GM21576 (cell line): Measurements from ENCODE around the gene DEPDC5.
"Not testable (repeated sequence)": the region's sequence is repeated elsewhere in the genome, so short reads cannot be mapped to it uniquely, and the experiment has no call there.

Experiments used
- ATAC-seq: cut with Tn5 transposase; IDR thresholded peaks from one replicate; pipeline ENCODE4 v1.9.1; 2021; ENCODE audit warnings: mild to moderate bottlenecking, moderate library complexity; ENCODE audit not compliant: unreplicated experiment

The DEPDC5 gene

DNA sequence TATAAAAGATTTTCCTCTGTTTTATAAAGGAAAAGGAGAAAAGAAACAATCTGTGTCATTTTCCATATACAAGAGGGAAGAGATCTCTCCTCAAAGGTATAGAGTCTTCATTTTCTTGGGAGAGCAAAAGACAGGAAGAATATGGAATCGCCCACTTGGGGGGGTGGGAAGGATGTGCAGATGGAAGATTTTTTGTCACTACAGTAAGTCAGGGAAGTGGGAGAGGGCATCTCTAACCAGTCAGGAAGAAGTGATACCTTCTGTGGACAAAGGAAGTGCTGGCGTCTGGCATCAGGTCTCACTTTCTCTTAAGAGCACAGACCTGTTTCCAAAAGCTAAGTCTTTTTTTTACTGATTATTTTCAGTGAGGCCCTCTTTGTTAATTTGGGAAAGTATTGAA lies 5.3 kb upstream of the DEPDC5 start:
- no peak for ATAC-seq

DNA sequence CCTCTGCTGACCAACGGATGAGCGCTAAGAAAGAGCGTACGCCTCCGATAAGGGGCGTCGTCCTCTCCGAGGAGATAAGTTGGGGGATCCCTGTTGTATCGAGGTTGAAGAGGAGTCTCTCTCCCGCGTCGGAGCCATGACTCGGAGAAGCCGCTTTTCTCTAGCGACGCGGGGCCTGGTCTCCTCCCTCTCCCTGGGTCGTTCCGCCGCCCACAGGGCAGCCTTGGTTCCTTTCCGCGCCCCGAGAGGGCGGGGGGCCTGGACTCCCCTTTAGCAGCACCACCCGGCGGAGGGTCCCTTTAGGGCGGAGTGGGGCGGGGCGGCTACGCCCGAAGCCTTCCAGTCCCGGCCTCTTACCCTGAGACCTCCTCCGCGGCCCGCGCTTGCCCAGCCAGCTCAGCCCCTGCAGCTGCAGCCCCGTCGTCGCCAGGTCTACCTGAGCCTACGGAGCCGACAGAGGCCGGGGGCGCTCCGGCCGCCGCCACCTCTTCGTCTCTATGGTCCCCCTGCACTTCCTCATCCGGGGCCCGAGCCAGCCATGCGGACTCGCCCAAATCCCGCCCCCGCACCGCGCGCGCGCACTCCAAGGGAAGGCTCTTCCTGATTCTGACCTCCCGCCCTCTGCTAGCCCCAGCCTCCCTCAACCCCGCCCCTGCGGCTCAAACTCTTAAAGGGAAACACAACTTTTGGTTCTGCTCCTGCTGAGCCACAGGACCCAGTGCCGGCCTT lies 4.0 kb upstream of the DEPDC5 start, which contains the start of gene PRR14L:
PRR14L (minus strand) TSS at position 497 of the 729 bp plus-strand sequence. CDS start 11,272 bp downstream, outside the sequence.
- ATAC-seq = peak; percentile 54

DNA sequence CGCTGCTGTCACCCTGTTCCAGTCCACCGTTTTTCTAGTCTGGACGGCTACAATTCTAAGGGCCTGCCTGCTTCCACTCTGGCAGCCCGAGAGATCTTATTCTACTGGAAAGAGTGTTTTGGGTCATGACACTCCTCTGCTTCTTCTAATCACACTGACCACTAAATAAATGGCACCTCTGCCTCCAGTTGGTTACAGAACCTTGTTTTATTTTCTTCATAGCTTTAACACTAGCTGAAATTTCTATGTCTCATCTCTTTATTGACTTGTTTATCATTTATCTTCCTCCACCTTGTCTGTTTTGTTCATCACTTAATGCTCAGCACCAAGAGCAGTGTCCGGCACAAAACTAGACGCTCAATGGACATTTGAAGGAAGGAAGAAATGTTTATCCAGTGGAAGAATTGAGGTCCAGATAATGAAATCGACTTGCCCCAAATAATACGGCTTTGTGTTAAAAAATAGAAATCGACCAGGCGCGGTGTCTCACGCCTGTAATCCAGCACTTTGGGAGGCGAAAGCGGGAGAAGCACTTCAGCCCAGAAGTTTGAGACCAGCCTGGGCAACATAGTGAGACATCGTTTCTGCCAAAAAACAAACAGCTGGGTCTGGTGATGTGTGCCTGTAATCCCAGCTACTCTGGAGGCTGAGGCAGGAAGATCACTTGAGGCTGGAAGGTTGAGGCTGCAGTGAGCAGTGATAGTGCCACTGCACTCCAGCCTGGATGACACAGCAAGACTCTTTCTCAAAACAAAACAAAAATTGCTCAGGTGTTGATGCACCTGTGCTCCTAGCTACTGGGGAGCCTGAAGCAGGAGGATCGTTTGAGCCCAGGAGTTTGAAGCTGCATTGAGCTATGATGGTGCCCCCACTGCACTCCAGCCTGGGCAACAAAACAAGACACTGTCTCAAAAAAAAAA lies 3.2 kb upstream of the DEPDC5 start:
- ATAC-seq = no peak

DNA sequence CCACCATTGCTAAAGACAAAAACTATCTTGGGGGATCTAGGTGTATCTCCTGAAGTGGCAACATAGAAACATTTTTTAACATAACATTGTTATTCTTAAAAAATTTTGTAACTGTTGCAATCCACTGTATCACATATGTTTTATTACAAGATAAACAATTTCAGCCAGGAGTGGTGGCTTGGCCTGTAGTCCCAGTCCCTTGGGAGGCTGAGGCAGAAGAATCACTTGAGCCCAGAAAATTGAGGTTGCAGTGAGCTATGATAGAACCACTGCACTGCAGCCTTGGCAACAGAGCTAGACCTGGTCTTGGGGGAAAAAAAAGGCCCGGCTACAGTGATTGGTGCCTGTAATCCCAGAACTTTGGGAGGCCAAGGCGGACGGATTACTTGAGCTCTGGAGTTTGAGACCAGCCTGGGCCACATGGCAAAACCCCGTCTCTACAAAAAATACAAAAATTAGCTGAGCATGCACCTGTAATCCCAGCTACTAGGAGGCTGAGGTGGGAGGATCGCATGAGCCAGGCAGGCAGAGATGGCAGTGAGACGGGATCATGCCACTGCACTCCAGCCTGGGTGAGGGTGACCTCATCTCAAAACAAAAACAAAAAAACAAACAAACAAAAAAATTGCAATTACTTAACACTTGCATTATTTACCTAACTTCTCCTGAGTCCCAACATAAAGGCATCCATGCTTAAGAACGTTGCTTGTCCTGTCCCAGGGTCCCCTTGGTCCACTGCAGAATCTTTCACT lies 1.5 kb upstream of the DEPDC5 start:
- ATAC-seq = no peak

DNA sequence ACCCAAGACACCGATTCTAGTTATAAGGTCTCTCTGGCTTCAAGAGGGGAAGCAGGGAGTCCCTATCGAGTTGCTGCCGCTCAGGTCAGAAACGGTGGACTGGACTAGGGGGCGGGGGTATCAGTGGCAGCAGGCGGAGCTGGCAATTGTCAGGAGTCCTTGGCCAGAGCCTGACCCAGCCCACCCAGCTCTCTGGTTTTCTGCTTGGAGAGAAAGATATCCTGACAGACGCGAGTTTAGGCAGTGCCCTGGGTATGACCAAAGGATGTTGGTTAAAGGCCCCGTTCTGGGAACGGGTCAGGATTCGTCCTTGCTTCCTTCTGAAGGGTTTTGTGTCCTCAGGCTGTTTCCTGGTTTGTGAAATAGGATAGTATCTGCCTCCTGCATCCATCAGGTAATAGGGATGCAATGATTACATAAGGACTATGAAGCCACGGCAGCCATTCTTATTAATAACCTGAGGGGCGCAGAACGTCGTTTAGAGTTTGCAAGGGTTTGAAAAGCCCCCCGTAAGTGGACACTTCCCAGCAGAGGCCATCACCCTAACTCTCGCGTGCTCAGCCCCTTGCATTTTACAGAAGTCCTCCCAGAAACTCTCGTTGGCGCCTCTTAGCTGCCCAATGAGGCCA lies 700 bp upstream of the DEPDC5 start:
- ATAC-seq = peak; percentile 1

DNA sequence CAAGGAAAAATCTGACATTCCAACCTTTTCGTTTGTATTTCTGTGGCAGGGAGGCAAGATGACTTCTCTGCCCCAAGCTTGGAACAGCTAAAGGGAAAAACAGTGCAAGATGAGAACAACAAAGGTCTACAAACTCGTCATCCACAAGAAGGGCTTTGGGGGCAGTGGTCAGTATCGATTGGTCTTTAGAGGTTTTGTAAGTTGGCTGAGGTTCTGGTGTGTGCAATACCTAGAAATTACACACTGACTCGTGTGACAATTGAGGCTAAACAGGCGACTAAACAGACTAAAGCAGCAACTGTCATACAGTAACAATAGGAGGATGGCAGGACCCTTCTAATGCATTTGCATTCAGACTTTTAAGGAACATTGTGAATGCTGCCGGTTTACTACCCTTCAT lies 994 bp downstream of the DEPDC5 start:
- ATAC-seq = no peak

DNA sequence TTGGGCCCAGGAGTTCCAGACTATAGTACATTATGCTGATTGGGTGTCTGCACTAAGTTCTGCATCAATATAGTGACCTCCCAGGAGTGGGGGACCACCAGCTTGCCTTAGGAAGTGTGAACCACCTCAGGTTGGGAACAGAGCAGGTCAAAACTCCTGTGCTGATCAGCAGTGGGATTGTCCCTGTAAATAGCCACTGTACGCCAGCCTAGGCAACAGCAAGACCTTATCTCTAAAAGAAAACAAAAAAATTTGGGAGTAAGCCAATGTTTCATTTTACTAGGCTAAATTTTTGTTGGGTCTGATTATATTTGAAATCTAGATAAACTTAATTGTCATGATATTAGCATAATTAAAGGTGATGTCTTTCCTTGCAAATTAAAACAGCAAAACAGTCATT lies 3.4 kb downstream of the DEPDC5 start:
- ATAC-seq = no peak

DNA sequence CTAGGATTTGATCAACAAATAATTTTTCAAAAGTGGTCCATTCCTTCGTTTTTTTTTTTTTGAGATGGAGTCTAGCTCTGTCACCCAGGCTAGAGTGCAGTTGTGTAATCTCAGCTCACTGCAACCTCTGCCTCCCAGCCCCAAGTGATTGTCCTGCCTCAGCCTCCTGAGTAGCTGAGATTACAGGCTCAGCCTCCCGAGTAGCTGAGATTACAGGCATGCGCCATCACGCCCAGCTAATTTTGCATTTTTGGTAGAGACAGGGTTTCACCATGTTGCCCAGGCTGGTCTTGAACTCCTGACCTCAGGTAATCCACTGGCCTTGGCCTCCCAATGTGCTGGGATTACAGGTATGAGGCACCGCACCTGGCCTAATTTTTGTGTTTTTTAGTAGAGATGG lies 5.0 kb downstream of the DEPDC5 start:
- ATAC-seq = not testable (repeated sequence)

DNA sequence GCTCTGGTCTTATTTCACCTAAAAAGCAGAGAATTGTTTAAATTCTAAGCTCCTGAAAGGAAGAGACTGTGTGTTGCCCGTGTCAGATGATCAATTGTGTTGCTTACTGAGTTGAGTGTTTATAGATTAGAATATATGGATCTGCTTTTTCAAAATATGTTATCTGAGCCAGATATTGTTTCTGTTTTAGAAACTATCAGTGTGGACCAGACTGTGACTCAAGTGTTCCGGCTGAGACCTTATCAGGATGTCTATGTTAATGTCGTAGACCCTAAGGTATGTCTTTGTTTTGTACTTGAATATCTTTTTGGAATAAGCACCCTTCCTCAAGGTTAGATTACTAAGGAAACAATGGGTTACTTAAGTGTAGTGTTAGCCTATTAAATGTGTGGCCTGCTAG lies 11.0 kb downstream of the DEPDC5 start:
- ATAC-seq = no peak

DNA sequence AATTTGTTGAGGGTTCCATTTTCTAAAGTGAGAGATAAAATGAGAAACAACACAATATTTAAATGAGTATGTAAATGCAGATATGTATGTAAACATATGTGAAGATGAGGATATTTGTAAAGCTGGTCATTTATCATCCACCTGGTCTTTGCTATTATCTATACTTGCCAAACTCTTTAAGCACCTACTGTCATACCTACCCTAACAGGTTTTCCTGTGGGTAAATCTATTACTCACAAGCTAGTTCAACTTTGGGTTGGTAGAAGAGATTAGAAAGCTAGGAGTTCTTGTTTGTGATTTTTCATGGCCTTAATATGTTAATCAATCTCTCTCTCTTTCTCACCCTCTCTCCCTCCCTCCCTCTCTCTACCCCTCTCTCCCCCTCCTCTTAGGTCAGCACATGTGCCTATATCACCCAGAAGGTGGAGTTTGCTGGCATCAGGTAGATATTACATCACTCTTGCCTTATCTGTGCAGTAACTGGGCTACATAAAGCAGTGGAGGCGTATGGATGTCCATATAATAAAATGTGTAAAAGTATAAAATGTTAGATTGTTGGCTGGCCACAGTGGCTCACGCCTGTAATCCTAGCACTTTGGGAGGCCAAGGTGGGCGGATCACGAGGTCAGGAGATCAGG lies 14.7 kb downstream of the DEPDC5 start:
- ATAC-seq = no peak

DNA sequence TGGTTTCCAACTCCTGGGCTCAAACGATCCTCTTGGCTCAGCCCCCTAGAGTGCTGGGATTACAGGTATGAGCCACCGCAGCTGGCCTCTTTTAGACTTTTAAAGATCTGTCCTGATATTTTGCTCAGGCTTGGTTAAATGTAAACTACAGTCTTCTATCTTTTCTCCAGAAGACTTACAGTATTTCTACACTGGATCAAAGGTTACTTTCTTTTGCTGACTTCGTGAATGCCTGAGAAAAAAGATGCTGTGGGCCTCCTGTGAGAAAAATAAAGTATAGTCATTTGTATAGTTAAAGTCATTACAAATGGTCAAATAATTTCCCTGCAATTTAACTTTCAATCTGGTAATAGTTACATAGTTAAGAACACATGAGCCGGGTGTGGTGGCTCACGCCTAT lies 19.6 kb downstream of the DEPDC5 start:
- no peak for ATAC-seq

DNA sequence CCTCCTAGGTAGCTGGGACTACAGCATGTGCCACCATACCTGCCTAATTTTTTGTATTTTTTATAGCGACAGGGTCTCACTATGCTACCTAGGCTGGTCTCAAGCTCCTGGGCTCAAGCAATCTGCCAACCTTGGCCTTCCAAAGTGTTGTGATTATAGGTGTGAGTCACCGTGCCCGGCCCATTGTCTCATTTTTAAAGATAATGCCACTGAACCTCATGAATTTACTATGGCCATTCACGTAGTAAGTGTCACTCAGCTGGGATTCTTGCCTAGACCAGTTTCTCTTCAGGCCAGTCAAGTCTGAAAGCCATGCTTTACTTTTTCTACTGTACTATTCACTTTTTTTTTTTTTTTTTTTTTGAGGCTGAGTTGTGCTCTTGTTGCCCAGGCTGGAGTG lies 22.4 kb downstream of the DEPDC5 start:
- no peak for ATAC-seq

DNA sequence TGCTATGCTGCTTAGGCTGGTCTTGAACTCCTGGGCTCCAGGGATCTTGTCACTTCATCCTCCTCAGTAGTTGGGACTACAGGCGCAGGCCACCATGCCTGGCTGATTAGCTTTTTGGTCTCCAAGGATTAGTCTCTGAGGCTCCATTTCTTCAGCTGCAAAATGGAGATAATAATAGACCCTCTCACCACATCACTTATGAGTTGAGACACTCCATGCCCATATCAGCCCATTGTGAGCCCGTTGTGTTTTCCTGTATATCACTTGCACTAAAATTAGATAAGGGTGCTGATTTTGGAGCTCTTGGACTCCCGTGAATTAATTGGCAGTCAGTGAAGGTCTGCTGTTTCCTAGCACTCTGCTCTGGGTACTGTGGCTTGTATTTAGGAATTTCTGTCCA lies 36.0 kb downstream of the DEPDC5 start:
- ATAC-seq = peak; percentile 10

DNA sequence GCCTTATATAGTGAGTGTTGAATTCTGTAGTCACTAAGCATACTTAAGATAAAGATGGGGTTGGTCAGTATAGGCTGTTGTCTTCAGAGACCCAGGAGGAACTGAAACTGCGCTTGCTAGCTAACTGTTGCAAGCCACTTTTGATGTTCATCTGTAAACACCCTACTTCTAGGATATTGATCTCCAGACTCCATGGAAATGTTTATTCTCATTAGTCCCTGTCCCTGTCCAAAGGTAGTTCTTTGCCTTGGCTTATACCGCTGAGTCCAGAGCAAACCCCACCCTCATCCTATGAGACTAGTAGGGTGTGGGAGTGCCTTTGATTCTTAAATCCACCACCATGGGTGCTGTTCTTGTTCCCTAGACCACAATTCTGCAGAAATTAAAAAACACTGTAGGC lies 36.4 kb downstream of the DEPDC5 start:
- ATAC-seq = peak; percentile 70

DNA sequence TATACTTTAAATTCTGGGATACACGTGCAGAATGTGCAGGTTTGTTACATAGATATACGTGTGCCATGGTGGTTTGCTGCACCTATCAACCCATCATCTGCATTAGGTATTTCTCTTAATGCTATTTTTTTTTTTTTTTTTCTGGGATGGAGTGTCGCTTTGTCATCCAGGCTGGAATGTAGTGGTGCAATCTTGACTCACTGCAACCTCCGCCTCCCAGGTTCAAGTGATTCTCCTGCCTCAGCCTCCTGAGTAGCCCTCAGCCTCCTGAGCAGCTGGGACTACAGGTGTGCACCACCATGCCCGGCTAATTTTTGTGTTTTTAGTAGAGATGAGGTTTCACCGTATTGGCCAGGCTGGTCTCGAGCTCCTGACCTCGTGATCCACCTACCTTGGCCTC lies 45.5 kb downstream of the DEPDC5 start:
- not testable (repeated sequence) for ATAC-seq

DNA sequence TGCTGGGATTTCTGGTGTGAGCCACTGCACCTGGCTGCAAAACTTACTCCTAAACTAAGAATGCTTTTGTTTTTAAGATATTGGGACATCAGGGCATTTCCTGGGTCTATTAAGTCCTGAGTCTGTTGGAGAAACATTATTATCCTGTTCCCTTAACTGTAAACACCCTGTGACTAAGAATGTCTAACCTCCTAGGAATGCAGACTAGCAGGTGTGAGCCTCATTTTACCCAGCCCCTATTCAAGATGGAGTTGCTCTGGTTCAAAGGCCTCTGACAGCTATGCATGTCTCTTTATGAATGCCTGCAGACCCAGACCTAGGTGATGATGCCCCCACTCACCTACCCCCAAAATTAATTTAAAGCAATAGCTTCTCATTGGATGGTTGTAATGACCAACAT lies 46.2 kb downstream of the DEPDC5 start:
- ATAC-seq = no peak

DNA sequence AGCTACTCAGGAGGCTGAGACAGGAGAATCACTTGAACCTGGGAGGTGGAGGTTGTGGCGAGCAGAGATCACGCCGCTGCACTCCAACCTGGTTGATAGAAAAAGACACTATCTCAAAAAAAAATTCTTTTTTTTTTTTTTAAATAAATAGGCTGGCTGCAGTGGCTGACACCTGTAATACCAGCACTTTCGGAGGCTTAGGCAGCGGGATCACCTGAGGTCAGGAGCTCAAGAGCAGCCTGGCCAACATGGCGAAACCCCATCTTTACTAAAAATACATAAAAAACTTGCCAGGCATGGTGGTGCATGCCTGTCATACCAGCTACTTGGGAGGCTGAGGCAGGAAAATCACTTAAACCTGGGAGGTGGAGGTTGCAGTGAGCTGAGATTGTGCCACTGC lies 47.0 kb downstream of the DEPDC5 start:
- not testable (repeated sequence) for ATAC-seq

DNA sequence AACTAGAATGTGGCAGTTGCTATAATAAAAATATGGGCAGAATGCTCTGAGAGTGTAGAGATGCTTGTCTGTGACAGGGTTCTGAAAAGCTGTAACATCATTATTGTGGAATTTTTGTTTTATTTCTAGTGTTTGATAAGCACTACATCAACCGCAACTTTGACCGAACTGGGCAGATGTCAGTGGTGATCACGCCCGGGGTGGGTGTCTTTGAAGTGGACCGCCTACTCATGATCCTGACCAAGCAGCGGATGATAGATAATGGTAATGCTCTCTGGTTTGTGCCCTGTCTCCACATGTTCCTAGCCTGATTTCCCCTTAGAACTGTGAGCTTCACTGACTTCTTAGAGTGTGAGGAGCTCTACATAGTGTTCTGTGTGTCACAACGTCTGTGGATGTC lies 48.8 kb downstream of the DEPDC5 start:
- ATAC-seq = no peak

DNA sequence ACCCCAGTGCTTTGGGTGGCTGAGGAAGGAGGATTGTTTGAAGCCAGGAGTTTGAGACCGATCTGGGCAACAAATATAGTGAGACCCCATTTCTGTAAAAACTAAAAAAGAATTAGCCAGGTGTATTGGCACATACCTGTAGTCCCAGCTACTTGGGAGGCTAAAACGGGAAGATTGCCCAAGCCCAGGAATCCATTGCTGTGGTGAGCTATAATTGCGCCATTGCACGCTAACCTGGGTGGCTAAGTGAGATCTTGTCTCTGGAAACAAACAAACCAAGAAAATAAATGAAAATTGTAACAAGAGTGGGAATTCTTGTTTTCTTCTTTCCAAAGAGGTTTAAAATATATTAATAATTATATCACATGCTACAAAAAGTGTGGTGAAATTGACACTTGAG lies 52.9 kb downstream of the DEPDC5 start:
- no peak for ATAC-seq

DNA sequence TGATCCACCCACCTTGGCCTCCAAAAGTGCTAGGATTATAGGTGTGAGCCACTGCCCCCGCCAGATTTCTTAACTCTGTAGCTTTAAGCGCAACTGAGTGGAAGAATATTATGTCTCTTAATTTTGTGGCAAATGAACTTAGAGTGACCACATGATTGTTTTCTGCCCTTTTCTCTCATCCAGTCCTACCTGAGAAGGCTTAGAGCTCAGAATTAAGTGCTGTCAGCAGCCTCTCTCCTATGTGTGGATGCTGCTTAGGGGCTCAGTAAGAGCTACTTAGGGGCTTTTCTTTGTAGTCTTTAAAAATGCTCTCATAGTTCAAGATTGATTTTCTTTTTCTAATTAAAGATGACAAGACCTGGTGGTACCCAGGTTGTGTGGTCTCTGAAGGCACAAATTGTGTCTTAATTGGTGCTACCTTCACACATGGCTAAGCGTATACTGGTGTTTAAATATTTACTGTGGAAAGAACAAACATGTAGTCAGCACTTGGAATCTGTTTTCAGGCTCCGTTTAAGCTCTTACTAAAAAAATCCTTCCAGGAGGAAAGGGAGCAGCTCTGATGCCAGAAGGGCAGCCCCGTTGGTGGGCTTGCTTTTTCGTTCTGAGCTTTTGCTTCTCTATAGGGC lies 59.3 kb downstream of the DEPDC5 start:
- ATAC-seq = no peak
